Osteocyte (in vitro differentiated cells): Measurements from ENCODE around the gene DLEC1. TPM values are rescaled to one million over a fixed set of nuclear protein-coding genes. Genes with fewer than 3 reads are reported as not detected.

Source experiments
- DNase-seq: peaks from one replicate; pipeline ENCODE4 v3.0.0; 2021; ENCODE audit warnings: mixed read lengths; ENCODE audit not compliant: unreplicated experiment; ENCODE audit errors: extremely low spot score
- H3K27ac Mint-ChIP-seq: one replicate; pipeline ENCODE4 v1.8.0; 2021; ENCODE audit warnings: mild to moderate bottlenecking, mixed read lengths; ENCODE audit not compliant: unreplicated experiment
- H3K27me3 Mint-ChIP-seq: one replicate; pipeline ENCODE4 v1.8.0; 2021; ENCODE audit warnings: mixed read lengths; ENCODE audit not compliant: unreplicated experiment
- H3K36me3 Mint-ChIP-seq: one replicate; pipeline ENCODE4 v1.8.0; 2021; ENCODE audit warnings: mixed read lengths; ENCODE audit not compliant: unreplicated experiment
- H3K4me1 Mint-ChIP-seq: one replicate; pipeline ENCODE4 v1.8.0; 2021; ENCODE audit warnings: mixed read lengths; ENCODE audit not compliant: unreplicated experiment
- H3K4me3 Mint-ChIP-seq: one replicate; pipeline ENCODE4 v1.8.0; 2021; ENCODE audit warnings: mild to moderate bottlenecking, moderate library complexity, mixed read lengths; ENCODE audit not compliant: unreplicated experiment
- H3K9me3 Mint-ChIP-seq: one replicate; pipeline ENCODE4 v1.8.0; 2021; ENCODE audit warnings: mixed read lengths; ENCODE audit not compliant: unreplicated experiment
- total RNA-seq: library from RNA; stranded (reverse); gene quantifications from 2 replicates; pipeline ENCODE4 v1.2.1, GENCODE V29; 2021
- TF ChIP-seq, protein P1 (sequence below): fragments of 200-600 bp; sonication (generic); IDR thresholded peaks from 2 replicates; pipeline ENCODE4 v1.5.0; 2021; ENCODE audit warnings: antibody characterized with exemption, mild to moderate bottlenecking, moderate library complexity

DLEC1 gene
- total RNA-seq, 1 donor from 2014 or later = 0.62 TPM

DNA sequence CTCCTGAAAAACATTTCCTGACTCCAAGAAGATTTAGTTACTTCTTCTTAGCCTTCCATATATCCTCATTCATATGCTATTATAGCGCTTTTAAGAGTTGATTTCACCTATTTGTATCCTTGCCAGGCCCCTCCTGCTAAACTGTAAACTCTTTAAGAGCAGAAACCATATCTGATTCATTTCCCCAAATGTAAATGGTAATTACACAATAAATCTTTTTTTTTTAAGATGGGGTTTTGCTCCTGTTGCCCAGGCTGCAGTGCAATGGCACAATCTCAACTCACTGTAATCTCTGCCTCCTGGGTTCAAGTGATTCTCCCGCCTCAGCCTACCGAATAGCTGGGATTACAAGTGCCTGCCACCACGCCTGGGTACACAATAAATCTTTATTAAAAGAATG is 4.5 kb downstream of the DLEC1 start:
- Mint-ChIP-seq H3K27me3 (peaks cover 45% of the 10 kb centered on the region), H3K4me3 (no peak overlapping the region), H3K27ac (no peak overlapping the region), H3K4me1 (peaks cover 15% of the 10 kb centered on the region), H3K9me3 (no peaks in the 10 kb centered on the region), H3K36me3 (no peaks in the 10 kb centered on the region)
- TF ChIP-seq, protein P1, sequence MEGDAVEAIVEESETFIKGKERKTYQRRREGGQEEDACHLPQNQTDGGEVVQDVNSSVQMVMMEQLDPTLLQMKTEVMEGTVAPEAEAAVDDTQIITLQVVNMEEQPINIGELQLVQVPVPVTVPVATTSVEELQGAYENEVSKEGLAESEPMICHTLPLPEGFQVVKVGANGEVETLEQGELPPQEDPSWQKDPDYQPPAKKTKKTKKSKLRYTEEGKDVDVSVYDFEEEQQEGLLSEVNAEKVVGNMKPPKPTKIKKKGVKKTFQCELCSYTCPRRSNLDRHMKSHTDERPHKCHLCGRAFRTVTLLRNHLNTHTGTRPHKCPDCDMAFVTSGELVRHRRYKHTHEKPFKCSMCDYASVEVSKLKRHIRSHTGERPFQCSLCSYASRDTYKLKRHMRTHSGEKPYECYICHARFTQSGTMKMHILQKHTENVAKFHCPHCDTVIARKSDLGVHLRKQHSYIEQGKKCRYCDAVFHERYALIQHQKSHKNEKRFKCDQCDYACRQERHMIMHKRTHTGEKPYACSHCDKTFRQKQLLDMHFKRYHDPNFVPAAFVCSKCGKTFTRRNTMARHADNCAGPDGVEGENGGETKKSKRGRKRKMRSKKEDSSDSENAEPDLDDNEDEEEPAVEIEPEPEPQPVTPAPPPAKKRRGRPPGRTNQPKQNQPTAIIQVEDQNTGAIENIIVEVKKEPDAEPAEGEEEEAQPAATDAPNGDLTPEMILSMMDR = no peak
- no peak for DNase-seq

DNA sequence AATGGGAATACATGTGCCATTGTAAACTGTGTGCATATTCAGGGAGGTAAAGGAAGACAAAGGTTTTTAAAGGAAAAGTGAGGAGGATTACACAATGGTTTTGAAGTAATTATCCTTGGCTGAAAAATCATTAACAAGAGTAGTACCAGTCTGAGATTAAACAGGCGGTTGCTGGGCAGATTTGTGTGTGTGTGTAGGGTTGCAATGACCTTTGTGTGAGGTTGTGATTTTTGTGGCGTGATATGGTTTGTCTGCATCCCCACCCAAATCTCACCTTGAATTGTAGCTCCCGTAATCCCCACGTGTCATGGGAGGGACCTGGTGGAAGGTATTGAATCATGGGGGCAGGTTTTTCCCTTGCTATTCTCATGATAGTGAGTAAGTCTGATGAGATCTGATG is 7.0 kb downstream of the DLEC1 start:
- Mint-ChIP-seq H3K9me3 (no peaks in the 10 kb centered on the region), H3K4me3 (no peak overlapping the region), H3K36me3 (no peaks in the 10 kb centered on the region), H3K4me1 (no peaks in the 10 kb centered on the region), H3K27ac (no peak overlapping the region), H3K27me3 (peaks cover 53% of the 10 kb centered on the region)
- no peak for DNase-seq
- TF ChIP-seq, protein P1 = no peak

DNA sequence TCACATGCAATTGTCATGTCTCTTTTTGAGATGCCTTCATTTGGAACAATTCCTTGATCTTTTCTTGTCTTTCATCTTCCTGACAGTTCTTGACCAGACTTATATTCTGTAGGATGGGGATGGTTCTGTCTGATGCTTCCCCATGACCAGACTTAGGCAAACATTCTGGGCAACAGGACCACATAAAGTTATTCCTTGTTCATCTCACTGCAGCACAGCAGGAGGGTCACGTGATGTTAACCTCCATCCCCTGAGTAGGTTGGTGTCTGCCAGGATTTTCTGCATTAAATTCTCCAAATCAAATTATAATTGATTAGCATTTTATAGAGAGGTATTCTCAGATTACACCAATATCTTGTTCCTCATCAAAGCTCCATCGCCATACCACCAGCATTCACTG is 7.8 kb downstream of the DLEC1 start:
- no peaks in the 10 kb centered on the region for H3K9me3 Mint-ChIP-seq
- no peak overlapping the region for H3K4me3 Mint-ChIP-seq
- no peak for DNase-seq
- TF ChIP-seq, protein P1 = no peak
- H3K36me3 Mint-ChIP-seq = no peaks in the 10 kb centered on the region
- no peaks in the 10 kb centered on the region for H3K4me1 Mint-ChIP-seq
- H3K27ac Mint-ChIP-seq = no peak overlapping the region
- H3K27me3 Mint-ChIP-seq = peaks cover 53% of the 10 kb centered on the region

GRCh38 chr3:38047896-38048295 is 8.9 kb downstream of the DLEC1 start:
- Mint-ChIP-seq H3K27me3 (peaks cover 51% of the 10 kb centered on the region), H3K36me3 (no peaks in the 10 kb centered on the region), H3K27ac (no peak overlapping the region), H3K9me3 (no peaks in the 10 kb centered on the region), H3K4me3 (no peak overlapping the region), H3K4me1 (no peaks in the 10 kb centered on the region)
- TF ChIP-seq, protein P1 = no peak
- DNase-seq = no peak

DNA sequence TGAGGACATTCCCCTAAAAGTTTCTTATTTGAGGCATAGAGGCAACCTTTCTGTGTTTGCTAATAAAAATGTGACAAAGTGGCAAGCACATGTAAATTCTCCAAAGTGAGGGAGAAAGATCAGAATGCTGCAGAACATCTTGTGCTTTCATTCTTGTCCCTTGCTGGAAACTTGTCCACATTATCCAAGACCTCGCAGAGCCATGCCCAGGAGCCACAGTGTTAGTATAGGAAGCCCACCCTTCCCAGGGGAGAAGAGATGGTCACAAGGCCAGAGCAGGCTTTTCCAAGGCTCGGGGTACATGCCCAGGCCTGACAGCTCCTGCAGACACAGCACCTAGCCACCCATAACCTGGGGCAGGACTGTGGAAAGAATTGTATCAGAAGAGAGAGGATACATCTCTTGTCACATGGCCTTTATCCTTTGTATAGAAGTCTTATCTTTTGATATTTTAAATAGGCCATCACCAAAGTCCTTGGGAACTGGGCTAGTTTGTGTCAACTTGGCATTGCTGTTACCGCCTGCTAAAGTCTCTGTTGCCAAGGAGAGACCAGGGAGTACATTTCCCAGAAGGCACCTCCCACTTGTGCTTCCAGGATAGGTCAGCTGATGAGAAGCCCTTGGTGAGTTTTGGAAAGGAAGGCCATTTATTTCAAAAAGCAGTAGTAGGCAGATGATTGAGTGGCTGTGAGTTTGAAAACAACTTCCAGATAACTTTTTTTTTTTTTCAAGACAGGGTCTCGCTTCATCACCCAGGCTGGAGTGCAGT is 10.5 kb downstream of the DLEC1 start:
- H3K27me3 Mint-ChIP-seq = peaks cover 51% of the 10 kb centered on the region
- TF ChIP-seq, protein P1 = no peak
- H3K27ac Mint-ChIP-seq = no peak overlapping the region
- no peak for DNase-seq
- no peaks in the 10 kb centered on the region for H3K4me1 Mint-ChIP-seq
- no peaks in the 10 kb centered on the region for H3K9me3 Mint-ChIP-seq
- no peaks in the 10 kb centered on the region for H3K36me3 Mint-ChIP-seq
- no peak overlapping the region for H3K4me3 Mint-ChIP-seq
